IgD-negative memory B cell (primary cell): Measurements from ENCODE around the gene EGFR. TPM values are rescaled to one million over a fixed set of nuclear protein-coding genes. Genes with fewer than 3 reads are reported as not detected.
A peak's percentile ranks its signal among the peaks of the same experiment; 100 is the strongest.

Source experiments
- H3K27ac Mint-ChIP-seq, 3 donors: one replicate each; pipeline ENCODE4 v1.8.0; 2020 to 2022; ENCODE audit warnings: mild to moderate bottlenecking in 3 of 3, mixed read lengths in 3 of 3, moderate library complexity in 1 of 3
- H3K27me3 Mint-ChIP-seq: one replicate; pipeline ENCODE4 v1.8.0; 2021; ENCODE audit warnings: mixed read lengths
- H3K36me3 Mint-ChIP-seq: one replicate; pipeline ENCODE4 v1.8.0; 2020; ENCODE audit warnings: mild to moderate bottlenecking, mixed read lengths
- H3K4me1 Mint-ChIP-seq, 3 donors: one replicate each; pipeline ENCODE4 v1.8.0; 2020 to 2022; ENCODE audit warnings: mixed read lengths in 3 of 3, mild to moderate bottlenecking in 1 of 3
- H3K4me3 Mint-ChIP-seq, 4 donors: one replicate each; pipeline ENCODE4 v1.8.0; 2020 to 2022; ENCODE audit warnings: mild to moderate bottlenecking in 4 of 4, mixed read lengths in 4 of 4, moderate library complexity in 3 of 4
- H3K9me3 Mint-ChIP-seq, 3 donors: one replicate each; pipeline ENCODE4 v1.8.0; 2020 to 2021; ENCODE audit warnings: mixed read lengths in 3 of 3, mild to moderate bottlenecking in 1 of 3
- polyA plus RNA-seq: library from polyadenylated mRNA; unstranded; fragments of 300-500 nt; fragmentation: Illumina TruSeq; gene quantifications from one replicate; pipeline ENCODE4 v1.2.3, GENCODE V29; 2021

EGFR gene
- polyA plus RNA-seq, 1 donor from 2014 or later: not detected

DNA sequence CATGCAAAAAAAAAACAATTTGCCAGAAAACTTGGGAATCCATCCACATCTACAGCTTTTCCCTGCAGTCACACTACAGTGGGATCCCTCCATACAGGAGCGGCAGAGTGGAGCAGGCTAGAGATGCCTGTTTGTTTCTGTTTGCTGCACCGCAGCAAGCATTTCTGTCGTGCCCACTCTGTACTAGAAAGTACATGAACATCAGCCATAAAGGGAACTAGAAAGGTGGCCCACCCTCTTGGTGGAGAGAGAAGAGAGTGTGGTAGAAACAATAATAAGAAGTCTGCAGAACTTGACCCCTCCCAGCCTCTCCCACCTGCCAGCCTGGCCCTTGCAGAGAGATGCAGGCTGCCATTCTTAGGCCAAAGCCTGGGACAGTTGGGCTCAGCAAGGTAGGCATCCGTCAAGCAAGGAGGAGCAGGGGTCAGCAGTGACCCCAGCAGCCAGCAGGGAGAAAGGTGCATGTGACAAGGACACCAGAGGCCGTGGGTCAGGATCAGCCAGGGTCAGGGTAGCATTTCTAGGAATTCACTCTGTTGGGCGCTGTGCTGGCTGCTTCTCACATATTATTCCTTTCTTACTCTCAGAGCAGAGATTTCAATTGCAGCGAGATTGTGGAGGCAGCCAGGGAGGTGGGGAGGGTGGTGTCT is 171.8 kb downstream of the EGFR start:
- Mint-ChIP-seq H3K27ac (no peak overlapping the region), H3K9me3 (no peaks in the 10 kb centered on the region), H3K27me3 (peaks cover 4% of the 10 kb centered on the region), H3K4me1 (peaks cover 0 to 2% (median 0%) of the 10 kb centered on the region in 3 donors), H3K36me3 (peaks cover 2% of the 10 kb centered on the region), H3K4me3 (peak overlapping the region in 1 of 4 donors; percentile 6)

DNA sequence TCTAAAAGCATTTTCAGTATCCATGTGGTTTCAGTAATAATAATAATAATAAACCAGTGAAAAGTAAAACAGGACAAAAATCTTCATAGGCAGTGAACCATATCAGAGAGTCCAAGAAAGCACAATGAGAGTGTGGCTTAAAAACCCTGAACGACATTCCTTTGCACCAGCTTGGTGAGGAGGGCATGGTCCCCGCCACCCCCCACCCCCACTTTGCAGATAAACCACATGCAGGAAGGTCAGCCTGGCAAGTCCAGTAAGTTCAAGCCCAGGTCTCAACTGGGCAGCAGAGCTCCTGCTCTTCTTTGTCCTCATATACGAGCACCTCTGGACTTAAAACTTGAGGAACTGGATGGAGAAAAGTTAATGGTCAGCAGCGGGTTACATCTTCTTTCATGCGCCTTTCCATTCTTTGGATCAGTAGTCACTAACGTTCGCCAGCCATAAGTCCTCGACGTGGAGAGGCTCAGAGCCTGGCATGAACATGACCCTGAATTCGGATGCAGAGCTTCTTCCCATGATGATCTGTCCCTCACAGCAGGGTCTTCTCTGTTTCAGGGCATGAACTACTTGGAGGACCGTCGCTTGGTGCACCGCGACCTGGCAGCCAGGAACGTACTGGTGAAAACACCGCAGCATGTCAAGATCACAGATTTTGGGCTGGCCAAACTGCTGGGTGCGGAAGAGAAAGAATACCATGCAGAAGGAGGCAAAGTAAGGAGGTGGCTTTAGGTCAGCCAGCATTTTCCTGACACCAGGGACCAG is 172.5 kb downstream of the EGFR start:
- Mint-ChIP-seq H3K4me3 (no peak overlapping the region), H3K9me3 (no peaks in the 10 kb centered on the region), H3K27ac (no peak overlapping the region), H3K4me1 (peaks cover 0 to 2% (median 0%) of the 10 kb centered on the region in 3 donors), H3K27me3 (peaks cover 6% of the 10 kb centered on the region), H3K36me3 (peaks cover 2% of the 10 kb centered on the region)

DNA sequence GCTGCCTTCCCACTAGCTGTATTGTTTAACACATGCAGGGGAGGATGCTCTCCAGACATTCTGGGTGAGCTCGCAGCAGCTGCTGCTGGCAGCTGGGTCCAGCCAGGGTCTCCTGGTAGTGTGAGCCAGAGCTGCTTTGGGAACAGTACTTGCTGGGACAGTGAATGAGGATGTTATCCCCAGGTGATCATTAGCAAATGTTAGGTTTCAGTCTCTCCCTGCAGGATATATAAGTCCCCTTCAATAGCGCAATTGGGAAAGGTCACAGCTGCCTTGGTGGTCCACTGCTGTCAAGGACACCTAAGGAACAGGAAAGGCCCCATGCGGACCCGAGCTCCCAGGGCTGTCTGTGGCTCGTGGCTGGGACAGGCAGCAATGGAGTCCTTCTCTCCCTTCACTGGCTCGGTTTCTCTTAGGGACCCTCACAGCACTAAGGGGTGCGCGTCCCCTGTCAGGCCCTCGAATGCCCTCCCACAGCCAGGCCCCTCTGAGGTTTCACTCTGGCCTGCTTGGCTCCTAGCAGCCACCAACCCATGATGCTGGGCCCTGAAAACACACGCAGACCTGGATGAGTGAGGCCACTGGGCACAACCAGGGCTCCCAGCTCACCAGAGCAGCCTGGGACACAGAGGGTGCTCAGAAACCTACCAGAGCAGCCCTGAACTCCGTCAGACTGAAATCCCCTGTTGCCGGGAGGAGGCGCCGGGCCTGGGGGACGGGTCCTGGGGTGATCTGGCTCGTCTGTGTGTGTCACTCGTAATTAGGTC is 173.3 kb downstream of the EGFR start:
- Mint-ChIP-seq H3K36me3 (peaks cover 2% of the 10 kb centered on the region), H3K27me3 (peaks cover 8% of the 10 kb centered on the region), H3K4me3 (no peak overlapping the region)

DNA sequence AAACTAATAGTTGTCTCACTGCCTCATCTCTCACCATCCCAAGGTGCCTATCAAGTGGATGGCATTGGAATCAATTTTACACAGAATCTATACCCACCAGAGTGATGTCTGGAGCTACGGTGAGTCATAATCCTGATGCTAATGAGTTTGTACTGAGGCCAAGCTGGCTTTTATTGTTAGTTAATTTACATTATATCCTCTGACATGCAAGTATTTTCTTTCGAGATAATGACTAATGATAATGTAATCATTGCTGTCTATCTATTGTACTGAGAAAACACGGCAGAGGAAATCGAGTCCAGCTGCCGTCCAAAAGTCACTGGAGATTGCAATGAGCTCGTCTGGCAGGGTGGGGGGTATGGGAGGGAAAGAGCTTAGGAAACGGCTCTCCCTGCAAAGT is 173.9 kb downstream of the EGFR start:
- Mint-ChIP-seq H3K4me1 (no peaks in the 10 kb centered on the region), H3K27ac (no peak overlapping the region), H3K9me3 (no peaks in the 10 kb centered on the region), H3K27me3 (peaks cover 11% of the 10 kb centered on the region), H3K36me3 (peaks cover 2% of the 10 kb centered on the region), H3K4me3 (no peak overlapping the region)

More for the DNA sequence above, 173.3 kb downstream of the EGFR start:
- no peaks in the 10 kb centered on the region for H3K9me3 Mint-ChIP-seq
- H3K4me1 Mint-ChIP-seq: no peaks in the 10 kb centered on the region
- no peak overlapping the region for H3K27ac Mint-ChIP-seq

DNA sequence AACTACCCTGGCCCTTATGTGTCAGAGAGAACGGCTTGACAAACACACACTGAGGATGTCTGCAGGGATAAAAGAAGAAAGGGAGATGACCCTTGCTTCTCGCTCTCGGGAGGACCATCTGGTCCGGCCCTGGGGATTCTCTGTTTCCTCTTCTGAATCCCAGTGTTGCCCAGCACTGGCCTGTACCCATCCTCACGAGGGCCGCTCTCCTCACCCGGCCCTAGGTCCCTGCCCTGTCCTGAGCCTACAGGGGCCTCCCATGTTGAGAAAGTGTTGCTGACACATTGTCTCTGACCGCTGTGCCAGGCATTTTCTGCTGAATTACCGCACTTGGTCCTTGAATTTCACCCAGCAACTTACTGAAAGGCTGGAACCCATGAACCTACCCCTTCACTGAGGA is 174.4 kb downstream of the EGFR start:
- H3K27me3 Mint-ChIP-seq: peaks cover 8% of the 10 kb centered on the region
- H3K36me3 Mint-ChIP-seq: no peaks in the 10 kb centered on the region
- no peak overlapping the region for H3K27ac Mint-ChIP-seq
- no peaks in the 10 kb centered on the region for H3K4me1 Mint-ChIP-seq
- H3K4me3 Mint-ChIP-seq: no peak overlapping the region
- H3K9me3 Mint-ChIP-seq: no peaks in the 10 kb centered on the region

DNA sequence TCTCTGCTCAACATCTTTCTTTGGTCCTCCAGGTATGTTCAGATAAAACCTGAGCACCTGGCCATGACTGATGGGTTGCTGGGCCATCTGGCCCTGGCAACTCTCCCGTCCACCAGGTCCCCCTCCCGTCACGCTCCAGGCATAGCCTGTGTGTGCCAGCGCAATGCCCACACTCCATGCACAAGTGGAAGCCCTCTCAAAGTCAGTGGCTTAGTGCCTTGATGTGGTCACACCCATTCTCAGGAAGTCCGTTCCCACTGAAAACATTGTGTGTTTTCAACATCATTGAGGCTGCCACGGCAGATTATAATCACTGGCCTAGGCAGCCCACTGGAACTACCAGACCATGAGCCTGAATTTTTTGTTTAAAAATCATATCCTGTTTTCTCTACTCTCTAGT is 175.7 kb downstream of the EGFR start:
- Mint-ChIP-seq H3K27ac (no peak overlapping the region), H3K4me1 (no peaks in the 10 kb centered on the region), H3K36me3 (no peaks in the 10 kb centered on the region), H3K27me3 (peaks cover 8% of the 10 kb centered on the region), H3K9me3 (no peaks in the 10 kb centered on the region), H3K4me3 (no peak overlapping the region)

DNA sequence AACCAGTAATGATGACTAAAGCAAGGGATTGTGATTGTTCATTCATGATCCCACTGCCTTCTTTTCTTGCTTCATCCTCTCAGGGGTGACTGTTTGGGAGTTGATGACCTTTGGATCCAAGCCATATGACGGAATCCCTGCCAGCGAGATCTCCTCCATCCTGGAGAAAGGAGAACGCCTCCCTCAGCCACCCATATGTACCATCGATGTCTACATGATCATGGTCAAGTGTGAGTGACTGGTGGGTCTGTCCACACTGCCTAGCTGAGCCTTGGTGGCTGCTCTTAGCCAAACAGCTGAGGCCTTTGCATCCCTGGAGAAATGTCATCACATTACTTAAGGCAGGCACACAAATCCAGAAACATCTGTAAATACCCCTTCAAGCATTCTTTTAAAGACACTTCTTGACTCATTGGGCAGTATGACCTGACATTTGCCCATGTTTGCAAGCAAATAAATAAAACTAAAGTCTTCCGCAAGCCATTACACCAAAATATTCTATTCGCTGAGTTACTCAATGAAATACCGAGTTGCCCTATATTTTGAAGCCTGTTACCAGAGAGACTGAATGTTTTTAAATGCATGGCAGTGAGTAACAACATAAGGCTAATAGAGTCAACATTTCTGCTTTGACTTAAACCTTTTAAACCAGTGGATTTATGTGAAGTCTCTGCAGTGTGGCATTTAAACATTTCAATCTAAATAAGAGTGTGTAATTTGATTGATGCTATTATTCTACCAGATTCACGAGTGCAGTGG is 180.0 kb downstream of the EGFR start:
- Mint-ChIP-seq H3K9me3 (no peaks in the 10 kb centered on the region), H3K27ac (no peak overlapping the region), H3K4me3 (no peak overlapping the region), H3K27me3 (peaks cover 8% of the 10 kb centered on the region), H3K36me3 (no peaks in the 10 kb centered on the region), H3K4me1 (no peaks in the 10 kb centered on the region)

DNA sequence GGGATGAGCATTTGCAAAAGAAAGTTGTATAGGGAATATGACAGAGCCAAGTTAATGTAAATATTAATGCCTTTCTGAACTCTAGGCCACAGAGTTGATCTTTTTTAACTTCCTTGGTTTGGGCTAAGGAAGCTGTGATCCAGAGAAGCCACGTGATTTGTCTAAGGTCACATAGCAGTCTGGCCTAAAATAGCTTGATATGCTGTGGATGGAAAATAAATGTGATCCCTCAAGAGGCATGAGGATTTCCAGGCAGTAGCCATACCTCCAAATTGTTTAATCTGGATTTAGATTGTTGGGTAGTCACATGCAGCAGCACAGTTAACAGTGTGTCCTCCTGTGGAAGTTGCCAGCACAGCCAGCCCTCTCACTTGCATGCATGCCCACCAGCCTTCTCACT is 180.6 kb downstream of the EGFR start:
- Mint-ChIP-seq H3K36me3 (no peaks in the 10 kb centered on the region), H3K4me3 (no peak overlapping the region), H3K4me1 (no peaks in the 10 kb centered on the region), H3K27ac (no peak overlapping the region), H3K27me3 (peaks cover 8% of the 10 kb centered on the region), H3K9me3 (no peaks in the 10 kb centered on the region)

DNA sequence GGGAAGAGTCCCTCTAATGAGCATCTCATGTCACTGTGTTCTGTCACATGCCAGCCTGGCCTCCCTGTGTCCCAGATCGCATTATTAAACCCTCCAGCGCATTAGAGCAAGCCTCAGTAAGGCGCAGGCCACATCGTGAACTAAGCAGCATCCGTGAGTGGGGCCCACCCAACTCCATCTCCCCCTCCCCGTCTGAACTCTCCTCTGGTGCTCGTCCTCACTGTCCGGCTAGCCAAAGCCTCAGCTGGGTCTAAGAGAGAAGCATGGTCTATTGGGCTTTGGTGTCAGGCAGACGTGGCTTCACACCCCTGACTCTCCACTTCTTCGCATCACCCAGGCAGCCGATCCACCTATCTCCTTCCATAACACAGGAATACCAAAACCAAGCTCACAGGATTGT is 181.6 kb downstream of the EGFR start:
- H3K4me3 Mint-ChIP-seq: no peak overlapping the region
- no peaks in the 10 kb centered on the region for H3K9me3 Mint-ChIP-seq
- no peaks in the 10 kb centered on the region for H3K4me1 Mint-ChIP-seq
- H3K36me3 Mint-ChIP-seq: no peaks in the 10 kb centered on the region
- H3K27ac Mint-ChIP-seq: peak overlapping the region in 1 of 3 donors; percentile 50
- H3K27me3 Mint-ChIP-seq: peaks cover 8% of the 10 kb centered on the region

DNA sequence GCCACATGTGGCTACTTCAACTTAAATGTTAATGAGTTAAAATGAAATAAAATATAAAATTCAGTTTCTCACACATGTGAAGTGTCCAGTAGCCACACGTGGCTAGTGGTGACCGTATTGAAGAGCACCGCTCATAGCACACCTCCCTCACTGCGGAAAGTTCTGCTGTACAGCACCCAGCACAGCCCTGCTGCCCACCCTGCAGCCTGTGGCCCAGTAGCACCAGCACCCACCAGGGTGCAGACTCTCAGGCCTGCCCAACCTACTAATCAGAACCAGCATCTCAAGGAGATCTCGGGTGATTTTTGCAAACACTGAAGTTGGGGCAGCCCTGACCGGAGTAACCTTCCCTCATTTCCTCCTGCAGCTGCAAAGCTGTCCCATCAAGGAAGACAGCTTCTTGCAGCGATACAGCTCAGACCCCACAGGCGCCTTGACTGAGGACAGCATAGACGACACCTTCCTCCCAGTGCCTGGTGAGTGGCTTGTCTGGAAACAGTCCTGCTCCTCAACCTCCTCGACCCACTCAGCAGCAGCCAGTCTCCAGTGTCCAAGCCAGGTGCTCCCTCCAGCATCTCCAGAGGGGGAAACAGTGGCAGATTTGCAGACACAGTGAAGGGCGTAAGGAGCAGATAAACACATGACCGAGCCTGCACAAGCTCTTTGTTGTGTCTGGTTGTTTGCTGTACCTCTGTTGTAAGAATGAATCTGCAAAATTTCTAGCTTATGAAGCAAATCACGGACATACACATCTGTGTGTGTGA is 183.5 kb downstream of the EGFR start:
- no peak overlapping the region for H3K27ac Mint-ChIP-seq
- H3K9me3 Mint-ChIP-seq: no peaks in the 10 kb centered on the region

DNA sequence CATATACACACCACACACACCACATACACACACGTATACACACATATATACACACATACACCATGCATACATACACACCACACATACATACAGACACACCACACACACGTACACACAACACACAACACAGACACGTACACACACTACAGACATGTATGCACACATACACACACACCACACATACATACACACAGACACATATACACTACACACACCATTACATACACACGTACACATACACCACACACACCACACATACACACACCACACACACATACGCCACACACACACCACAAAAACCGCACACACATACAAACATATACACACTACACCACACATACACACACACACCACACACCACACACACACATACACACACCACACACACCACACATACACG is 184.5 kb downstream of the EGFR start:
- Mint-ChIP-seq H3K9me3 (no peaks in the 10 kb centered on the region), H3K27ac (no peak overlapping the region), H3K4me3 (no peak overlapping the region), H3K27me3 (peaks cover 7% of the 10 kb centered on the region), H3K4me1 (no peaks in the 10 kb centered on the region), H3K36me3 (no peaks in the 10 kb centered on the region)

More for the DNA sequence above, 183.5 kb downstream of the EGFR start:
- Mint-ChIP-seq H3K27me3 (peaks cover 5% of the 10 kb centered on the region), H3K4me3 (no peak overlapping the region), H3K4me1 (no peaks in the 10 kb centered on the region), H3K36me3 (no peaks in the 10 kb centered on the region)

DNA sequence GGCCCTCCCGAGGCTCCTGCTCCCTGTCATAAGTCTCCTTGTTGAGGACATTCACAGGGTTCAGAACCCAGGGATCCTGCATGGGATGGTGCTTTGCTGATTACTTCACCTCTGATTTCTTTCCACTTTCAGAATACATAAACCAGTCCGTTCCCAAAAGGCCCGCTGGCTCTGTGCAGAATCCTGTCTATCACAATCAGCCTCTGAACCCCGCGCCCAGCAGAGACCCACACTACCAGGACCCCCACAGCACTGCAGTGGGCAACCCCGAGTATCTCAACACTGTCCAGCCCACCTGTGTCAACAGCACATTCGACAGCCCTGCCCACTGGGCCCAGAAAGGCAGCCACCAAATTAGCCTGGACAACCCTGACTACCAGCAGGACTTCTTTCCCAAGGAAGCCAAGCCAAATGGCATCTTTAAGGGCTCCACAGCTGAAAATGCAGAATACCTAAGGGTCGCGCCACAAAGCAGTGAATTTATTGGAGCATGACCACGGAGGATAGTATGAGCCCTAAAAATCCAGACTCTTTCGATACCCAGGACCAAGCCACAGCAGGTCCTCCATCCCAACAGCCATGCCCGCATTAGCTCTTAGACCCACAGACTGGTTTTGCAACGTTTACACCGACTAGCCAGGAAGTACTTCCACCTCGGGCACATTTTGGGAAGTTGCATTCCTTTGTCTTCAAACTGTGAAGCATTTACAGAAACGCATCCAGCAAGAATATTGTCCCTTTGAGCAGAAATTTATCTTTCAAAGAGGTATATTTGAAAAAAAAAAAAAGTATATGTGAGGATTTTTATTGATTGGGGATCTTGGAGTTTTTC is 186.5 kb downstream of the EGFR start:
- Mint-ChIP-seq H3K9me3 (no peaks in the 10 kb centered on the region), H3K4me1 (no peaks in the 10 kb centered on the region), H3K27ac (no peak overlapping the region), H3K27me3 (peaks cover 12% of the 10 kb centered on the region), H3K4me3 (no peak overlapping the region), H3K36me3 (no peaks in the 10 kb centered on the region)

DNA sequence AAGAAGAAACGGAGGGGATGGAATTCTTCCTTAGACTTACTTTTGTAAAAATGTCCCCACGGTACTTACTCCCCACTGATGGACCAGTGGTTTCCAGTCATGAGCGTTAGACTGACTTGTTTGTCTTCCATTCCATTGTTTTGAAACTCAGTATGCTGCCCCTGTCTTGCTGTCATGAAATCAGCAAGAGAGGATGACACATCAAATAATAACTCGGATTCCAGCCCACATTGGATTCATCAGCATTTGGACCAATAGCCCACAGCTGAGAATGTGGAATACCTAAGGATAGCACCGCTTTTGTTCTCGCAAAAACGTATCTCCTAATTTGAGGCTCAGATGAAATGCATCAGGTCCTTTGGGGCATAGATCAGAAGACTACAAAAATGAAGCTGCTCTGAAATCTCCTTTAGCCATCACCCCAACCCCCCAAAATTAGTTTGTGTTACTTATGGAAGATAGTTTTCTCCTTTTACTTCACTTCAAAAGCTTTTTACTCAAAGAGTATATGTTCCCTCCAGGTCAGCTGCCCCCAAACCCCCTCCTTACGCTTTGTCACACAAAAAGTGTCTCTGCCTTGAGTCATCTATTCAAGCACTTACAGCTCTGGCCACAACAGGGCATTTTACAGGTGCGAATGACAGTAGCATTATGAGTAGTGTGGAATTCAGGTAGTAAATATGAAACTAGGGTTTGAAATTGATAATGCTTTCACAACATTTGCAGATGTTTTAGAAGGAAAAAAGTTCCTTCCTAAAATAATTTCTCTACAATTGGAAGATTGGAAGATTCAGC is 187.6 kb downstream of the EGFR start:
- Mint-ChIP-seq H3K36me3 (no peaks in the 10 kb centered on the region), H3K27ac (no peak overlapping the region), H3K9me3 (no peaks in the 10 kb centered on the region), H3K4me3 (no peak overlapping the region), H3K27me3 (peaks cover 12% of the 10 kb centered on the region), H3K4me1 (no peaks in the 10 kb centered on the region)
